Measurements from ENCODE around the gene RTN4RL1.
A peak's percentile ranks its signal among the peaks of the same experiment; 100 is the strongest.
"Not testable (repeated sequence)": the region's sequence is repeated elsewhere in the genome, so short reads cannot be mapped to it uniquely, and the experiment has no call there.

Gene RTN4RL1

DNA sequence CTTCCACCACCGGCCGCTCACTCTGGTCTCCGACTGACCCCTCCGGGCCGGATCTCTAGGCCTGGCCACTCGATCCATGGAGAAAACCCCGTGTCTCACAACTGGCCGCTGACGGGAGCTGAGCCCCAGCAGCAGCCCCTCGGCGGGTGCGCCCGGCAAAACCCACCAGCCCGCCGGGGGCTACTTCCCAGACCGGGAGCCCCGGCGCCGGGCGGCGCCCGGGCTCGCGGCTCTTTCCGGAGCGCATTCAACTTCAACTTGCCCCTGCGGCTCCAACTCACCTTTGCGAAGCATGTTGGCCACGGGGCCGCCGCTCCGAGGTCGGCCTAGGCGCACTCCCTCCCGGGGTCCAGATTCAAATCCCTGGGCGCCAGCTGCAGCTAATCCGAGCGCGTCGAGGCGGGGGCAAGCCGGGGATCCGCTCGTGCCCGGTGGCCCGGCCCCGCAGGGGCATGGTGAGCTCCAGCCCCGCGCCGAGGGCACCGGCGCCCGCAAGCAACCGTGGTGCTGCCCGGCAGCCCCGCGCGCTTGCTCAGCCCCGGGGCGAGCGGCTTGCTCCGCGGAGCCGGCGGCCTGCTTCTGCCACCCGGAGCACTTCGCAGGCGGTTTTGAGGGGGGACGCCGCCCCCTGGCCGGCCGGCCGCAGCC lies 438 bp downstream of the RTN4RL1 start:
- peak; percentile 16 for DNase-seq

DNA sequence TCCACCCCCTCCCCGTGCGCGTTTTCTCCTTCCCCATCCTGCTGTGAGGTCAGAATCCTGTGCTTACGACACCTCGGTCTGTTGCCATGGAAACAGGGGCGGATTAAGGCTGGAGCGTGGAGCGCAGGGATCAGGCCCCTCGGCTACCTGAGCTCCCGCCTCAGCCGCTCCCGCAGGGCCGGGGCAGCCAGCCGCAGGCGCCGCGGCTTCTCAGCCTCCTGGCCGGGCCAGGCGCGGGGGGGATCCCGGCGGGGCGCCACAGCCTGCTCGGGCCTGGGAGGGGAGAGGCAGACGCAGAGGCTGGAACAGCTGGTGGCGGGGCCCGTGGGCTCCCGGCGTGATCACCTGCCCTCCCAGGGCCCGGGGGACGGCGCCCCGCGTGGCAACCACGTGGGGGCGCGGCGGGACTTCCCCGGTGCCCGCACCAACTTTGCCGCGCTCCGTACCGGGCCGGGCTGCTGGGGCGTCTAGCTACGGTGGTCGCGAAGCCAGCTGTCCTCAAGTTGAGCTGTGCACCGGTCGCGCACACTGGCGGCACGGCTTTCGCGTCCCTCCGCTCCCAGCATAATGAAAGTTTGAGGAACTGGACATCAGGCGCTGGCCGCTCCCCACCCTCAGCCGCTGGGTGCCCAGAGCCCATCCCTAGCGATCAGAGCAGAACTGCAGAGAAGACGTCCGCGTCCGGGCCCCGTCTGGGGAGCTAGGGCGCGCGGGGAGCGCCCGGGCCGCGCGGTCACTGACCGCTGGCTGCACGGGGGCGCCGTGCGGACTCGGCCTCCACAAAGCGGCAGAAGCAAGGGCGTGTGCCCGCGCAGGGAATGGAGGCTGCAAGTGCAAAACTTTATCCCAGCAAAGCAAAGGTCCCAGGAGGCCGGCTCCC lies 1.2 kb downstream of the RTN4RL1 start:
- peak; percentile 46 for DNase-seq

DNA sequence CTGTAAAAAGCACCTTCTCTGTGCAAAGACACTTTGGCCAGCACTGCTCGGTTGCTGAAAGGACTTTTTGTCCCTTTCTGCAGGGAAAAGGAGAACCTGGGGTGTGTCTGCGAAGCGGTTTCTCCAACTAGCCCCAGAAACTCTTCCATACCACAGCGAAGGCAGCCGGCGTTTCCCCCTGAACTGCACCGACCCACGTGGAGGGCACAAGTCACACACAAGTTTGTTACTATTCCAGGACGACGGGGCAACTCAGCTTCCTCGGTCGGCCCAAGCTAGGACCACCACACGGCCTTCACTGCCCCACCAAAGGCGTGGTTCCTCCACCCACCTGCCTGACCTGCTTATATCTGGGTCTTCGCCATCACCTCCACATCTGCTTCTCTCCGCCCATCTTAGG lies 1.9 kb downstream of the RTN4RL1 start:
- no peak for DNase-seq

DNA sequence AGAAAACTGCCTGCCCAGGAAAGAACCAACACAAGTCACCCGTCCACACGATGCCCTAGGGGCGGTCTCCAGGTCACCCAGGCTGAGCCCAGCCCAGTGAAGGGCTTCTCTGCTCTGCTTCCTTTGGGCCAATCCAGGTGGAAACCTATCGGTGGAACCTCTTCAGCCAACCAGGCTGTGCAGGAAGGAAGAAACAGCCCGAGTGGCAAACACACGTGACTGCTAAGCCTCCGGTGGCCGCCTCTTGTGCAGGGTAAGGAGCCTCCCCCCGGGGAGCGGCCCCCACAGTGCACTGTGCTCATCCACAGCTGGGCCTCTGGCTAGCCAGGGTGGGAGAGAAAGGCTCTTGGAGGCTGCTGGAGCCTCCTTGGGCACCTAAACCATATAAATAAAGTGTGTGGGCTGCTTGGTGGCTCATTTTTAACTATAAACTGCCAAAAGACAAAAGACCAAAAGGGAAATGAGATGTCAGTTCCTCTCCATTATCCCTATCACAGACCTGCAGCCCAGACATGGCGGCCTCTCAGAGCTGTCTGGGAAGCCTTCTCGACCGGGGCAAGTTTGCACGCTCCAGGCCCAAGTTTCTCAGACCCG lies 2.4 kb downstream of the RTN4RL1 start:
- DNase-seq, result peak; percentile 22

DNA sequence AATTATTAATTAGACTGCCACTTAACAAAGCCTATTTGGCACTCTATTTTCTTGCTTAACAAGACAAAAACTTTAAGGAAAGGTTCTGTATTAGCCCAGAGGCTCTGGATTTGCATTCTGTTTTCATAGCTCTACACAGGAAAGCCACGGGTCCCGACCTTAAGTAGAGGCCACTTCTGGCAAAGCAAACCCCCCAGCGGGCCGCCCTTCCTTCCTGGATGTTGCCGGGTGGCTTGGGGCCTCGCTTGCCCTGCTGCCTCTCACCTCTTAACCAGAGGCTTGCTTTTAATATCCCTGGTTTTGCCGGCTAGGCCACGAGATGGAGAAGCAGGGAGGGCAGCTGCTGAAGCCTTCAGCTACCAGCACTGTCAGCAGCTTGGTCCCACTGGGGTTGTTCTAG lies 4.4 kb downstream of the RTN4RL1 start:
- no peak for DNase-seq

DNA sequence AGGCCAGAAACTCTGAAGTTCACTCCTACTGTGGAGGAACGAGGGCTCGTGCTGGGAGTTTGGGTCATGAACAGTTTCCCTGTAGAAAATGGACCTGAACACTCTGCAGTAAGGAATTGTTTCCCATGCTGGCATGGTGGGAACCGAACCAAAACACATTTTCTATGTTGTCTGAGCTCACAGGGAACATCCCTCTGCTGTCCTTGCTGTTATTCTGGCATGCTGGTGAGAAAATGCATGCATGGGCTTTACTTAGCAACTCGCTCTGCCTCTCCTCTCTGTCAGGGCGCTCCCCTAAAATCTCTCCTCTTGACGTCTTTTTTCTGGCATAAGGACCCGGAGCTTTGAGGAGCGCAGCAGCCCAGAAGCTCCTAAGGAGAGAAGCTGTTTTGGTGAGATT lies 5.4 kb downstream of the RTN4RL1 start:
- DNase-seq, result no peak

DNA sequence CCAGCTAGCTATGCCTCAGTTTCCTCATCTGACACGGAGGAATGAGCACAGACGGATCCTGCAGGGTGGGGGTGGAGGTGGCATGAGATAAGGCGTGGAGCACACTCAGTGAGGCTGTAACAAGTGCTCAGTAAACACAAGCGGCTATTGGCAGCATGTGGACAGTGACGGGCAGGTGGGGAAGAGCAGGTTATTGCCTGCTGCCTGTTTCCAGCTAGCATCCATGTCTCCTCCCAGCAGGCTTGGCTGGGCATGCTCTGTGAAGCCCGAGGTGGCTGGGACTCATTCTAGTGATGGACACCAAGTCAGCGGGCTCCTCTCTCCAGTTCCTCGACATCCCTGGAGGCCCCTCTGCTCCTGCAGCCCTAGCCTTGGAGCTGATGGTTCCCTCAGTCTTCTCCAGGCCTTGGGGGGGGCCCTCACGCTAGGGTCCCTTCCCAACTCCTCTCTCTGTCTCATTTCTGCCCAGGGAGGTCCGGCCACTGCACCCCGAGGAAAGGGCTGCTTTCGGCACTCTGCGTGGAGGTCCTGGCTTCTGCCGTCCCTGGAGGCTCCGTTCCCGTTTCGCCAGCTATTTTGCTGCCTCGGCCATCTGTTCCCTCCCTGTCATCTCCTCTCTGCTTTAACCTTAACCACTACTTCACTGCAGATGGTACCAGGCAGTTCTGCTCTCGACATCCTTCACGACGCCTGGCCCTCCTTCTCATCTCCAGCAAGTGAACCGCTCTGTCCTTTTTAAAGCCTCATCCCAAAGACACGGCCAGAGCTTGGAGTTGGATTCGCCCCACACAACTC lies 6.2 kb downstream of the RTN4RL1 start:
- DNase-seq, result no peak

DNA sequence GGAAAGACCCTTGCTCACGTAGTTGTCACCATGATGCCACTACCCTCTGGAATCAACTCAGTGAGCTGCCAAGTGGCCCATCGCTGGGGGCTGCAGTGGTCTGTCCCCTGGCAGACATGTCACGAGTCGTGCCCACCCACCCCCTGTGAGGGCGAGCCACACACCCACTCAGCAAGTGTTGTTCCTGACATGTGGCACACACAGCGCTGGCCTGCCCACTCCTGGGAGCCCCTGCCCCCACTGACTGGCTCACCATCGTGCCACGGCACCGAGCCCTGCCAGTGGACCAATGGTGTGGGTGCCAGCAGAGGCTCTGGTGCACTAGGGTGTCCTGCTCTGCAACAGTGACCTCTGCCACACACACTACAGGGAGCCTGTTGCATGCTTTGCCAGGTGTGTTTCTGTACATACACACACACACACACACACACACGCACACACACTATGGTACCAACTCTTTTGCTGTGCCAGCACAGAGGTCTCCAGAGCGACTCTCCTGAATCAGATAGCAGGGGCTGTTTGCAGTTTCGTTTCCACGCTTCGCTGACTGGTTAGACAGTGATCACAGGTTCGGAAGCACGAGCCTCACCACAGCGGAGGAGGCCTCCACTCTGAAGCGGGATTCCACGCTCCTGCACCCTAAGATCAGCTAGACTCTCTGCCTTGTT lies 7.7 kb downstream of the RTN4RL1 start:
- no peak for DNase-seq

DNA sequence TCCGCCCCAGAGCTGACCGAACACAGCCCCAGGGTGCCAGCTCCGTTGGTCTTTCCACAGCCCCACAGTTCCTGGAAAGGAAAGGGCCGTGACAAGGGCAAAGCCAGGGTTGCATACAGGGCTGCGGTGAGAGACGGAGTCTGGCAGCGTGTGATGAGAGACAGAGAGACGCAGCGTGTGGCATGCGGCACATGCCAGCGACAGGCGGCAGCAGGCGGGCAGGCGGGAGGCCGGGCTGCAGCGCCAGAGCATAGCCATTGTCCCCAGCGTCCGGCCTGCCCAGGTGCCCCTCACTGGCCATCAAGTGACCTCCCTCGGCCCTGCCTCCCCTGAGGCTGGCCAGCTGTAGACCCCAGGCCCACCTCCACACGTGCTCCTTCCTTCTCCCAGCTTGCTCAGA lies 8.6 kb downstream of the RTN4RL1 start:
- no peak for DNase-seq

DNA sequence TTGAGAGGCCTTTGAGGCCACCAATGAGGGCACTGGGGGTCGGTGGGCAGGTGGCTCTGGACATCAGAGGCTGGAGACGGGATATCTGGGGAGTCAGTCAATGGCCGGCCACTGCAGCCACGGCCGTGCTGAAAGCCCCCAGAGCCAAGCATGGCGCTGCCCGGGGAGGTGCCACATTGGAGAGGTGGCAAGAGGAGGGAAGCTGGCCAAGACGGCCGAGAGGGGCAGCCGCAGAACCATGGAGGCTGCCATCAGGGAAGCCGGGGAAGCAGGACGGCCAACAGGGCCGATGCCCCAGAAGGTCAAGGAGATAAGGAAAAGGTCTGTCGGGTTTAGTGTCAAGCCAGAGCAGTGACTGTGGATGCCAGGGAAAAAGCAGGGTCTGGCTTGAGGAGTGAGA lies 9.8 kb downstream of the RTN4RL1 start:
- no peak for DNase-seq

DNA sequence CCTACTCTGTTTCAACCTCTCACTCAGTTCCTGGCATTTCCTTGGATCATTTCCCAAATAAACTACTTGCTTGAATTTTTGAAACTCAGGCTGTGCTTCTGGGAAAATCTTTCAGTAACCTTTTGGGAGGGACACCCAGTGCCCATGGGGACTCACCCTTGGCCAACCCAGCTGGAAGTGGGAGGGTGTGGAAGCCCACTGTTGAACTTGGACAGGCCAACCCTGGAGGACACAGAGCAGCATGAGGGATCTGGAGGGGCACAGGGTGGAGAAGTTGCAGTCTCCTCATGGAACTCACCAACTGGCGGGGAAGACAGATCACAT lies 11.2 kb downstream of the RTN4RL1 start:
- DNase-seq, result no peak

DNA sequence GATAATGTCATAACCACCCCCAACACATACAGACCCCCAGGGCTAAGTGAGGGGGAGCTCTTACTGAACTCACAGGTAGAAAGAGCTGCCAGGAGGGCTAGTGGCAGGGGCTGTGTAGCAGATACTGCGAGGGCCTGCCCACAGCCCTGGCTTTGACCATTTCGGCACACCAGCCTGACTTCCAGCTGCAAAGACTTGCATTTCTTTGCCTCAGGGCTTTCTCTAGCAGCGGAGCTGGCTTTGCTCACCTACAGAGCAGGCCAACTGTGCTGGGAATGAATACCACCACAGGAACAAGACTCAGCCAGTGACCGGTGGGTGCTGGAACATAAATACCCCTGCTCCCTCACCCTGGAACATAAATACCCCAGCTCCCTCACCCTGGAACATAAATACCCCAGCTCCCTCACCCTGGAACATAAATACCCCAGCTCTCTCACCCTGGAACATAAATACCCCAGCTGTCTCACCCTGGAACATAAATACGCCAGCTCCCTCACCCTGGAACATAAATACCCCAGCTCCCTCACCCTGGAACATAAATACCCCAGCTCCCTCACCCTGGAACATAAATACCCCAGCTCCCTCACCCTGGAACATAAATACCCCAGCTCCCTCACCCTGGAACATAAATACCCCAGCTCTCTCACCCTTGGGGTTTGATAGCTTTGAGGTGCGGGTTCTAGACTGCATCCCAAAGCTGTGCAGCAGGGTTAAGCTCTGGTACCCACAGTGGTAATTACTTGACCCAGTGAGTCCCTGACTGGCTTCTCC lies 11.7 kb downstream of the RTN4RL1 start:
- not testable (repeated sequence) for DNase-seq

DNA sequence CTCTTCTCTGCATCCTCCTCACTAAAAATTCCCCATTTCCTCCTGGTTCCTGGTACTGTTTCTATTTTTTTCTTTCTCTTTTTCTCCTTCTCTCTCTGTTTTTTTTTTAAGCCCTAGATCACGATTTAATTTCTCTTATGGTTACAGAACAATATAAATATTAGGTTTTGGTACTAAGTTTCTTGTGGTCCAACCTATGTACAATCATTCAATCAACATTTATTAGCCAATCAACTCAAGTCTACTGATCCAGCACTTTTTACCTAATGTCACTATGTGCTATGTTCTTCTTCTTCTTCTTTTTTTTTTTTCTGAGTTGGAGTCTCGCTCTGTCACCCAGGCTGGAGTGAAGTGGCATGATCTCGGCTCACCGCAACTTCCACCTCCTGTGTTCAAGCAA lies 12.6 kb downstream of the RTN4RL1 start:
- DNase-seq, result no peak

DNA sequence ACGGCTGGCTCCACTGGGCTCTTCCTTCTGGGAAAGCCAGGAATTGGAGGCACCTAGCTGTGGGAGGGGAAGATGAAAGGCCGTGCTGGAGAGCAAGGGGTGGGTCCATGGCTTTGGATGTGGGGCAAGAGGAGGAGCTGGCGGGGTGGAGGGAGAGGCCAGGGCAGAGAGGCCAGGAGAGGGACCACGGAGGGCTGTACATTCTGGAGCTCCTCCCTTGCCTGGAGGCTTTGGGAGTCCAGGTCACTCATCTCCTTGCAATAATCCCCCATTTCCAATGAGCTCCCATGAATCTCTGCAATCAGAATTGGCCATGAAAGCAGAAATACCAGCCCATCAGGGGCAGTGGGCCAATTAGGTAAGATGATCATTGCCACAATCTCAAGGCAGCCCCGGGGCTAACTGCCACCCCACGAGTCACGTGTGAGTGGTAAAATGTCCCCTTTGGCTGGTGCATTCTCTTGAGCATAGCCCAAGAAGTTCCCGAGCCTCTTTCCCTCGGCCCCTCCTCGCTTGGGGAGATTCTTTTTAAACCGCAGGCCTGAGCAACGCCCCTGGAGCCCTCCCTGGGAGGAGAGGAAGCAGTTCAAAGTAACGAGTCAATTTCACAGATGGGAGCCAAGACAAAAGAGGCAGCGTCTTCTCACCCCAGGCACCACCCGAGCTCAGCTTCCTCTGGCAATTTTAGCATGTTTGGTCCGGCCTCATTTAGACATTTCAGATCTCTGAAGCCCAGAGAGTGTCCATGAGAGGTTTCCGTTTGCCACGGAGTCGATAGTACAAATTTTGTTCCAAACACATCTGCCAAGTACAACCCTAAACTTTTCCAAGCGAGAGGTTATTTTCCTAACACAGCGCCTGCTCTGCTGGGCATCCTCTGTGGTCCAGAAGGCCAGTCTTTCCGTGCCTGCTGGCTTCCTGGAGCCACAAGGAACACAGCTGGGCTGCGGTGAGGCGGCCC lies 13.4 kb downstream of the RTN4RL1 start:
- DNase-seq, result no peak

DNA sequence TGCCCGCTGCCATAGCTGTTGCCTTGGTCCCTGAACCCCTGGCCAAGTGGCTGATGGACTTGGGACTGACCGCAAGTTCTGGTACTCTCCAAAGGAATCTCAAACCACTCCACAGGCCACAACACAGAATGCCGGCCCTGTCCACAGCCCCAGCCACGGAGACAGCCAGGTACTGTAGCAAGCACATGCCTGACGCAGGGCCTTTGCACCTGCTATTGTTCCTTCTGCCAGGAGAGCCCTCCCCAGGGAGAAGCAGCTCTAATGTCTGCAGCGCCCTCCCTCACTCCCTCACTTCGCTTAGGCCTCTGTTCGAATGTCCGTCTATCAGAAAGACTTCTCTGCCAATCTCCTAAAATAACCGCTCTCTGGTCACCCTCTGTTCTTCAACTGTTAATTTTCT lies 15.4 kb downstream of the RTN4RL1 start:
- no peak for DNase-seq

DNA sequence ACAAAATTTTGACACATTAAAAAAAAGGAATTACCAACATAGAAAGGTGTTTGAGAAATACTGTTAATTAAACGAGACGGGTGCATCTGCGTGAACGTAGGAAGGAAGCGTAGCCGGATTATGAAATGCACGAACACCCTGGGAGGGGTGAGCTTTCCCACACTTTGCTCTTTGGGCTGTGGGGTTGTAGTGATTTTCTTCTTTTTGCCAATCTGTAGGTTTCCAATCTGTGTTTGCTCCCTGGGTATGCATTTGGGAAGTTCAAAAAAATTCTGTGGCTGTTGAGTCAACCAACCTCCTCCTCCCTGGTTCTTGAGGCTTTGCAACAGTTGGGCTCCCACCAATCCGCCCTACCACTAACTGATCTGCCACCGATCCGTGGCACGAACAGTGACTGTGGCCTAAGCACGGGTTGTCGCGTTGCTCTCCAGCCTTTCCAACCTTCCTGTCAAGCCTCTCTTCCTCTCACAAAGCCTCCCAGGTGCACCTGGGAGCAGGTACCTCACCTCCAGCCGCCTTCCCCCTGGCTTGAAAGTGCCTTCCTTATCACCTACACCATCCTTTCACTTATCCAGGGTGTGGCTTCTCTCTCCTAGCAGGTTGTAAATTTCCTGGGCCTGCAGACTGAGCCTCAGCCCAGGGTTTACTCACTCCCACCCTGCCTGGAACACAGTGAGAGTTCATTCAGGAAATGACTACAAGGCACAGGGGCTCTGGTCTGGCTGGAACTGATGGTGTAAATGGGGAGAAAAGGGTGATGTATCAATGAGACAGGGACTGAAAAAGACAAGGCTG lies 16.6 kb downstream of the RTN4RL1 start:
- no peak for DNase-seq

DNA sequence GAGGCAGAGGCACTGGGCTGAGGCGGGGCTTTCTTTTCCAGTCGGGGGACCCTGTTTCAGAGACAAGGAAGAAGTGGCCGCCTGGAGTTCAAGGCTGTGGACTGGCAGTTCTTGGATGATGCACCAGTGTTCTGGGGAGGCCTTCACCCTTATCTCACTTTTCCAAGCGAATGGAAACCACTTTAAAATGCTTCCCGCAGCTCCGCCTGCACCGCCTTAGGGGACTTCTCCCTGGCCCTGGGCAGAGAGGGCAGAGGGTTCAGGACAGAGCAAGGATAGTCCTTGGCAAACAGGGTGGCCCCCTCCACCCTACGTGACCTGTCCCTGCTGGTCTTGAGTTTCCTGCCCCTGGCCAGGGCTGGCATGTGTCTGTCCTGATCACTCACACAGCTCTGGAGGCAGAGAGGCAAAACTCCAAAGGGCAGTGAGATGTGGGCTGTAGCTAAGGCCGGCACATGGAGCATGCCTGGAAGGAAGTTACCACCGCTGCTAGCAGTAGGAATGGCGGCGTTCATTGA lies 20.6 kb downstream of the RTN4RL1 start:
- DNase-seq, result no peak

DNA sequence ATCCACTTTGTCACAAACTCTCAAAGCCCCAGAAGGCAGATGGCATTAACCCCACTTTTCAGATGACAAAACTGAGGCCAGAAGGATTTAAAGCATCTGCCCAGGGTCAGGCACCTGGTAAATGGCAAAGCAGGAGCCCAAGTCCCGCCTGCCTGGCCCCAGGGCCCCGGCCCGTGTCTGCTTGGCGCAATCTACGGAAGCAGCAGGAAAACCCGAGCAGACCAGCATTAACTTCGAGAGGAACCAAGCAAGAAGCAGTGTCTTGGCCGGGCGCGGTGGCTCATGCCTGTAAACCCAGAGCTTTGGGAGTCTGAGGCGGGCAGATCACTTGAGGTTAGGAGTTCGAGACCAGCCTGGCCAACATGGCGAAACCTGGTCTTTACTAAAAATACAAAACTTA lies 21.6 kb downstream of the RTN4RL1 start:
- no peak for DNase-seq

DNA sequence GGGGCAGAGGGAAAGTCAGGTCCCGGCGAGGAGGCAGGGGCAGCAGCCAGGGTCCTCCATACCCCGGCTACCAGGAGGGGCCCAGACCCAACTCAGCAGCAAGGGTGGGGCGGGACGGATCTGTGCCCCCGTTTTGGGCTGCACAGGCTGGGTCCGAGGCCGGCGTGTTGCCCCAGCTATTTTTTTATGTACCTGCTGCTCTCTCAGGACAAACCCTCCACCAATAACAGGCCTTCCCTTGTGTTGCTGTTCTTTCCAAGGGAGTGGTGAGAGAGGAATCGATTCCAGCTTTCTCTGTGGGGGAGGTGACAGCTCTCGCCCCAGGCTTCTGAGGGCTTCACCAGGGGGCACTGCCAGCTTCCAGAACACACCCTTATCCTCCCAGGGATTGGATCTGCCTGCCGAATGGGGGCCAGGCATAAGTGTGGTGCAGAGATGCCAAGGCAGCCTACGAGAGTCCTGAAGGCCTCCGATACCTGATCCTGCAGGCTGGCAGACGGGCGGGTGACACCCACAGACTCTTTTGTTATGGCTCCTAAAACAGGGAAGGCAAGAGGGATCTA lies 22.3 kb downstream of the RTN4RL1 start:
- no peak for DNase-seq
